ENCODE measurements around the gene MAP3K4. TPM values are rescaled to one million over a fixed set of nuclear protein-coding genes. Genes with fewer than 3 reads are reported as not detected.

The MAP3K4 gene
- total and polyA plus RNA-seq, 9 donors: 17.3 to 29.1 (median 19.5) TPM

GRCh38 chr6:161100072-161100471 lies 108.5 kb downstream of the MAP3K4 start:
- WGBS (ENCODE audit: insufficient coverage): 93% methylated on average over 5 of the region's 8 CpGs
- no peak for DNase-seq
- peaks cover 28% of the 10 kb centered on the region for H3K36me3 ChIP-seq (ENCODE audit: control insufficient read depth, insufficient read depth, low read length)
- no peak overlapping the region for H3K27ac ChIP-seq (ENCODE audit: low read length)
- no peak overlapping the region for H3K4me3 ChIP-seq (ENCODE audit: low read length)
- H3K4me1 ChIP-seq (ENCODE audit: control insufficient read depth, insufficient read depth, low read length): no peaks in the 10 kb centered on the region
- H3K27me3 ChIP-seq (ENCODE audit: control insufficient read depth, insufficient read depth, low read length): no peaks in the 10 kb centered on the region
- no peaks in the 10 kb centered on the region for H3K9me3 ChIP-seq (replicated peaks; ENCODE audit: control insufficient read depth, low read depth, low read length)

- Histone ChIP-seq H3K4me3 (ENCODE audit: low read length) (no peak overlapping the region), H3K36me3 (ENCODE audit: control insufficient read depth, insufficient read depth, low read length) (peaks cover 33% of the 10 kb centered on the region), H3K4me1 (ENCODE audit: control insufficient read depth, insufficient read depth, low read length) (no peaks in the 10 kb centered on the region), H3K27ac (ENCODE audit: low read length) (no peak overlapping the region), H3K9me3 (replicated peaks; ENCODE audit: control insufficient read depth, low read depth, low read length) (no peaks in the 10 kb centered on the region), H3K27me3 (ENCODE audit: control insufficient read depth, insufficient read depth, low read length) (no peaks in the 10 kb centered on the region)
- no CpG with 5 or more reads among the region's 7 CpGs for WGBS (ENCODE audit: insufficient coverage)
- peak; percentile 16 for DNase-seq
Measured at GRCh38 chr6:161101517-161101916, 109.9 kb downstream of the MAP3K4 start.

GRCh38 chr6:161103475-161103874 lies 111.9 kb downstream of the MAP3K4 start:
- H3K27ac ChIP-seq (ENCODE audit: low read length): no peak overlapping the region
- peaks cover 36% of the 10 kb centered on the region for H3K36me3 ChIP-seq (ENCODE audit: control insufficient read depth, insufficient read depth, low read length)
- H3K4me1 ChIP-seq (ENCODE audit: control insufficient read depth, insufficient read depth, low read length): no peaks in the 10 kb centered on the region
- H3K9me3 ChIP-seq (replicated peaks; ENCODE audit: control insufficient read depth, low read depth, low read length): no peaks in the 10 kb centered on the region
- WGBS (ENCODE audit: insufficient coverage): 97% methylated on average over 4 of the region's 4 CpGs
- no peak for DNase-seq
- no peaks in the 10 kb centered on the region for H3K27me3 ChIP-seq (ENCODE audit: control insufficient read depth, insufficient read depth, low read length)
- H3K4me3 ChIP-seq (ENCODE audit: low read length): no peak overlapping the region

- no peak overlapping the region for H3K27ac ChIP-seq (ENCODE audit: low read length)
- H3K9me3 ChIP-seq (replicated peaks; ENCODE audit: control insufficient read depth, low read depth, low read length): no peaks in the 10 kb centered on the region
- no peak for DNase-seq
- no peak overlapping the region for H3K4me3 ChIP-seq (ENCODE audit: low read length)
- no peaks in the 10 kb centered on the region for H3K4me1 ChIP-seq (ENCODE audit: control insufficient read depth, insufficient read depth, low read length)
- H3K27me3 ChIP-seq (ENCODE audit: control insufficient read depth, insufficient read depth, low read length): no peaks in the 10 kb centered on the region
- peaks cover 45% of the 10 kb centered on the region for H3K36me3 ChIP-seq (ENCODE audit: control insufficient read depth, insufficient read depth, low read length)
Measured at GRCh38 chr6:161104966-161105365, 113.4 kb downstream of the MAP3K4 start.

GRCh38 chr6:161105408-161105807 lies 113.8 kb downstream of the MAP3K4 start:
- Histone ChIP-seq H3K27ac (ENCODE audit: low read length) (no peak overlapping the region), H3K9me3 (replicated peaks; ENCODE audit: control insufficient read depth, low read depth, low read length) (no peaks in the 10 kb centered on the region), H3K4me3 (ENCODE audit: low read length) (no peak overlapping the region), H3K36me3 (ENCODE audit: control insufficient read depth, insufficient read depth, low read length) (peaks cover 47% of the 10 kb centered on the region), H3K4me1 (ENCODE audit: control insufficient read depth, insufficient read depth, low read length) (no peaks in the 10 kb centered on the region), H3K27me3 (ENCODE audit: control insufficient read depth, insufficient read depth, low read length) (no peaks in the 10 kb centered on the region)
- DNase-seq: no peak
- no CpG with 5 or more reads among the region's 2 CpGs for WGBS (ENCODE audit: insufficient coverage)

- H3K27me3 ChIP-seq (ENCODE audit: control insufficient read depth, insufficient read depth, low read length): no peaks in the 10 kb centered on the region
- no peak overlapping the region for H3K27ac ChIP-seq (ENCODE audit: low read length)
- peaks cover 64% of the 10 kb centered on the region for H3K36me3 ChIP-seq (ENCODE audit: control insufficient read depth, insufficient read depth, low read length)
- DNase-seq: no peak
- 96% methylated on average over 19 of the region's 23 CpGs for WGBS (ENCODE audit: insufficient coverage)
- H3K4me3 ChIP-seq (ENCODE audit: low read length): no peak overlapping the region
- no peaks in the 10 kb centered on the region for H3K4me1 ChIP-seq (ENCODE audit: control insufficient read depth, insufficient read depth, low read length)
- H3K9me3 ChIP-seq (replicated peaks; ENCODE audit: control insufficient read depth, low read depth, low read length): no peaks in the 10 kb centered on the region
Measured at GRCh38 chr6:161107779-161108730, 116.5 kb downstream of the MAP3K4 start.

- H3K27ac ChIP-seq (ENCODE audit: low read length): no peak overlapping the region
Measured at GRCh38 chr6:161108916-161109315, 117.3 kb downstream of the MAP3K4 start.

GRCh38 chr6:161109366-161109765 lies 117.8 kb downstream of the MAP3K4 start:
- Histone ChIP-seq H3K27ac (ENCODE audit: low read length) (no peak overlapping the region), H3K27me3 (ENCODE audit: control insufficient read depth, insufficient read depth, low read length) (no peaks in the 10 kb centered on the region), H3K4me3 (ENCODE audit: low read length) (no peak overlapping the region), H3K36me3 (ENCODE audit: control insufficient read depth, insufficient read depth, low read length) (peaks cover 61% of the 10 kb centered on the region), H3K9me3 (replicated peaks; ENCODE audit: control insufficient read depth, low read depth, low read length) (no peaks in the 10 kb centered on the region), H3K4me1 (ENCODE audit: control insufficient read depth, insufficient read depth, low read length) (no peaks in the 10 kb centered on the region)
- no peak for DNase-seq
- no CpG with 5 or more reads among the region's 4 CpGs for WGBS (ENCODE audit: insufficient coverage)

More at GRCh38 chr6:161108916-161109315, 117.3 kb downstream of the MAP3K4 start:
- no peaks in the 10 kb centered on the region for H3K27me3 ChIP-seq (ENCODE audit: control insufficient read depth, insufficient read depth, low read length)
- 70% methylated on average over 2 of the region's 5 CpGs for WGBS (ENCODE audit: insufficient coverage)
- no peaks in the 10 kb centered on the region for H3K4me1 ChIP-seq (ENCODE audit: control insufficient read depth, insufficient read depth, low read length)
- no peak for DNase-seq
- H3K36me3 ChIP-seq (ENCODE audit: control insufficient read depth, insufficient read depth, low read length): peaks cover 61% of the 10 kb centered on the region
- no peak overlapping the region for H3K4me3 ChIP-seq (ENCODE audit: low read length)
- H3K9me3 ChIP-seq (replicated peaks; ENCODE audit: control insufficient read depth, low read depth, low read length): no peaks in the 10 kb centered on the region

- H3K27ac ChIP-seq (ENCODE audit: low read length): no peak overlapping the region
- H3K36me3 ChIP-seq (ENCODE audit: control insufficient read depth, insufficient read depth, low read length): peaks cover 63% of the 10 kb centered on the region
- whole genome bisulfite sequencing (ENCODE audit: insufficient coverage): 92% methylated on average over 7 of the region's 14 CpGs
- no peaks in the 10 kb centered on the region for H3K27me3 ChIP-seq (ENCODE audit: control insufficient read depth, insufficient read depth, low read length)
- no peak overlapping the region for H3K4me3 ChIP-seq (ENCODE audit: low read length)
- no peak for DNase-seq
- no peaks in the 10 kb centered on the region for H3K4me1 ChIP-seq (ENCODE audit: control insufficient read depth, insufficient read depth, low read length)
- no peaks in the 10 kb centered on the region for H3K9me3 ChIP-seq (replicated peaks; ENCODE audit: control insufficient read depth, low read depth, low read length)
Measured at GRCh38 chr6:161110028-161110779, 118.6 kb downstream of the MAP3K4 start.

- 80% methylated on average over 1 of the region's 4 CpGs for WGBS (ENCODE audit: insufficient coverage)
- Histone ChIP-seq H3K27me3 (ENCODE audit: control insufficient read depth, insufficient read depth, low read length) (no peaks in the 10 kb centered on the region), H3K4me3 (ENCODE audit: low read length) (no peak overlapping the region), H3K27ac (ENCODE audit: low read length) (no peak overlapping the region), H3K4me1 (ENCODE audit: control insufficient read depth, insufficient read depth, low read length) (no peaks in the 10 kb centered on the region), H3K9me3 (replicated peaks; ENCODE audit: control insufficient read depth, low read depth, low read length) (no peaks in the 10 kb centered on the region), H3K36me3 (ENCODE audit: control insufficient read depth, insufficient read depth, low read length) (peaks cover 63% of the 10 kb centered on the region)
- peak; percentile 46 for DNase-seq
Measured at GRCh38 chr6:161111261-161111660, 119.7 kb downstream of the MAP3K4 start.
